HG03575 (cell line): ENCODE results near the gene METRN.

Source experiments
- ATAC-seq: cut with Tn5 transposase; IDR thresholded peaks from one replicate; pipeline ENCODE4 v1.9.1; 2021; ENCODE audit not compliant: unreplicated experiment, insufficient number of reproducible peaks, low FRiP score; ENCODE audit errors: extremely low read depth

The METRN gene

GRCh38 chr16:714558-715476, at the start of gene METRN:
Gene METRN (plus strand): TSS chr16:715118. CDS start chr16:715290, 172 bp downstream.
- no peak for ATAC-seq

DNA sequence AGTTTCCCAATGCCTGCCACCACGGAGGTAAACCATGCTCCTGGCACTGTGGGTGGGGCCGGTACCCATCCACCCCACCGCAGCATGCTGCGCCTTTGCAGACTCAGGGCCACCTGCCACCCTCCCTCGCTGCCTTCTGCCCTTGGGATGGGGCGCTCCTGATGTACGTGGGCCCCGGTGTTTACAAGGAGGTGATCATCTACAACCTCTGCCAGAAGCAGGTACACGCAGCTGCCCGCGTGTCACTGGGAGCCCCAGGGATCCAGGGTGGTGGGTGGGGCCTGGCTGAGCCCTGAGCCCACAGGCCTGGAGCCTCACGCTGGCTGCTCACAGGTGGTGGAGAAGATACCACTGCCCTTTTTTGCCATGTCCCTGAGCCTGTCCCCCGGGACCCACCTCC, 48.3 kb upstream of the METRN start:
- no peak for ATAC-seq

GRCh38 chr16:667113-667779, 47.7 kb upstream of the METRN start:
- ATAC-seq = no peak

GRCh38 chr16:667780-668518, 47.0 kb upstream of the METRN start, which contains the start of gene RHOT2:
Gene RHOT2 (plus strand): TSS chr16:668132. CDS start chr16:668200, 68 bp downstream.
- no peak for ATAC-seq

GRCh38 chr16:668519-669171, 46.3 kb upstream of the METRN start:
- no peak for ATAC-seq

DNA sequence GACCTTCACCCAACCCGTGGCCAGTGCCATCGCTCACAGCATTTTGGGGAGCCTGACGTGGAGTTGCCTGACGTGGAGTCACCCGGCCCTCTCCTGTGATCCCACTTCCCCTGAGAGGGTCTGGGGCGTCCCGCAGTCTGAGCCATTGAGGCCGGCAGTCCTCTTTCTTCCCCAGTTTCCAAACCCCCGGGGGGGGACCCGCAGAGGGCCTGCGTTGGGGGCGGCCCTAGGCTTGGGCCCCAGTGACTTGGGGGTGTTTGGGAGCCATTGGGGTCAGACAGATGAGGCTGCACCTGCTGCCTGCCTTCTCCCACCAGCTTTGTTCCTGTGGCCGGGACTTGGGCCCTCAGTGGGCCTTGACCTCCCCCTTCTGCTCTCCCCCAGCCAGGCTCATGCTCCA, 45.3 kb upstream of the METRN start:
- no peak for ATAC-seq

DNA sequence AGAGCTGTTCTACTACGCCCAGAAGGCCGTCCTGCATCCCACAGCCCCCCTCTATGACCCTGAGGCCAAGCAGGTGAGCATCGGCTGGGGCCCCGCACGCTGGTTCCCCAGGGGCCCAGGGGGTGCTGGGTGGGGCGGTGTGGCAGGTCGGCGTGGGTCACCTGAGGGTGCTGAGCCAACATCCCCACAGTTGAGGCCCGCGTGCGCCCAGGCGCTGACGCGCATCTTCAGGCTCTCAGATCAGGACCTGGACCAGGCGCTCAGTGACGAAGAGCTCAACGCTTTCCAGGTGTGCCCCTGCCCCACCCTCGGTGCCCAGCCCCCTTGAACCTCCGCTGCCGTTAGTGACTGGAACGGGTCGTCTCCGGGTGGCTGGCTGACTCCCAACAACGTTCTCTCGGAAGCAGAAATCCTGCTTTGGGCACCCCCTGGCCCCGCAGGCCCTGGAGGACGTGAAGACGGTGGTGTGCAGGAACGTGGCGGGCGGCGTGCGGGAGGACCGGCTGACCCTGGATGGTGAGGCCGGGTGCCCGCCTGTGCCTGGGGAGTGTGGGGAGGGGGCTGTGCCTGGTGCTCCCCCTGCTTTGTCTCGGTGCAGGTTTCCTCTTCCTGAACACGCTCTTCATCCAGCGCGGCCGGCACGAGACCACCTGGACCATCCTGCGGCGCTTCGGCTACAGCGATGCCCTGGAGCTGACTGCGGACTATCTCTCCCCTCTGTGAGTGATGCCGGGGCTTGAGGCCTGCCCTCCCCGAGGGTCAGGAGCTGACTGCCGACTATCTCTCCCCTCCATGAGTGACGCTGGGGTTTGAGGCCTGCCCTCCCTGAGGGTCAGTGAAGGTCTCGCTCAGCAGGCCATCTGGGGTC, 44.2 kb upstream of the METRN start:
- ATAC-seq = no peak

DNA sequence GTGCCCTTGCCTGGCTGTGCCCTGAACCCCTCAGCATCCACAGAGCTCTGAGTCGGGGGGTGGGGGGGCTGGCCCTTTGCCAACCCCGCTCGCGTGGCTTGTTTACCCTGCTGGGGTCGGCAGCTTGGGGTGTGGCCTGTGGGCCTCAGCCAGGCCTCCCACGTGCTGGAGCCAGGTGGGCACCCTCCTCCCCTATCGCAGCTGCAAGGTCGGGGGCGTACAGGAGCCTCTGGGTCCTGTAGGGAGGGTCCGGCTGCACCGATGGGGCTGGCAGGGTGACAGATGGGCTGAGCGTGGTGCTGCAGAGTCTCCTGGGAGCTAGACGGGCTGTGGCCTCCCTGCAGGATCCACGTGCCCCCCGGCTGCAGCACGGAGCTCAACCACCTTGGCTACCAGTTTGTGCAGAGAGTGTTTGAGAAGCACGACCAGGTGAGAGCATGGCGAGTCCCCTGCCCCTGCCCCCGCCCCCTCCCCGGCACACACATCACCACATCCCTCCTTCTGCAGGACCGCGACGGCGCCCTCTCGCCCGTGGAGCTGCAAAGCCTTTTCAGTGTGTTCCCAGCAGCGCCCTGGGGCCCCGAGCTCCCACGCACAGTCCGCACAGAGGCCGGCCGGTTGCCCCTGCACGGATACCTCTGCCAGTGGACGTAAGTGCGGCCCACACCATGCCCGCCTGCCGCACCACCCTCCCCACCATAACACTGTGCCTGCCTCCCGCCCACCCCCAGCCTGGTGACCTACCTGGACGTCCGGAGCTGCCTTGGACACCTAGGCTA, 43.4 kb upstream of the METRN start:
- ATAC-seq = no peak

DNA sequence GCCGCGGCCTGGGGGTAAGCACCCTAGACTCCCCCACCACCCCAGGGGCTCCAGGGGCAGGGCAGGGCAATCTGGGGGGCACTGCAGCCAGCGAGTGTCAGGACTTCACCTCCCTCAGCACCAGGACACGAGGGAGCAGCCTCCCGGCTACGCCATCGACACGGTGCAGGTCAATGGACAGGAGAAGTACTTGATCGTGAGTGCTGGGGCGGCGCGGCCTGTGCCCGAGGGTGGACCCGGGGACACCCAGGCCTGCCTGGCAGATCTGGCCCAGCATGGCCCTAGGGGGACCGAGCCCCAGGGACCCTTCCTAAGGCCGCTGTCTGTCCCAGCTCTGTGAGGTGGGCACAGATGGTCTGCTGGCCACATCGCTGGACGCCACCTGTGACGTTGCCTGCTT, 42.5 kb upstream of the METRN start:
- ATAC-seq = no peak

DNA sequence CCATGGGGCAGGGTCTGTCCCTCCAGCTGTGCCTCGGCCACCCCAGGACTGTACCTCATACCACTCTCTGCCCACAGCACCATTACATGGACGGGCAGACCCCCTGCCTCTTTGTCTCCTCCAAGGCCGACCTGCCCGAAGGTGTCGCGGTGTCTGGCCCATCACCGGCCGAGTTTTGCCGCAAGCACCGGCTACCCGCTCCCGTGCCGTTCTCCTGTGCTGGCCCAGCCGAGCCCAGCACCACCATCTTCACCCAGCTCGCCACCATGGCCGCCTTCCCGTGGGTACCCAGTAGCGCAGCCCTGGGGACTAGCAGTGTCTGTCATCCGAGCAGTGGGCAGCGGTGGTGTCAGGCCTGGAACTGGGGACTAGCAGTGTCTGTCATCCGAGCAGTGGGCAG, 42.1 kb upstream of the METRN start:
- ATAC-seq = no peak

DNA sequence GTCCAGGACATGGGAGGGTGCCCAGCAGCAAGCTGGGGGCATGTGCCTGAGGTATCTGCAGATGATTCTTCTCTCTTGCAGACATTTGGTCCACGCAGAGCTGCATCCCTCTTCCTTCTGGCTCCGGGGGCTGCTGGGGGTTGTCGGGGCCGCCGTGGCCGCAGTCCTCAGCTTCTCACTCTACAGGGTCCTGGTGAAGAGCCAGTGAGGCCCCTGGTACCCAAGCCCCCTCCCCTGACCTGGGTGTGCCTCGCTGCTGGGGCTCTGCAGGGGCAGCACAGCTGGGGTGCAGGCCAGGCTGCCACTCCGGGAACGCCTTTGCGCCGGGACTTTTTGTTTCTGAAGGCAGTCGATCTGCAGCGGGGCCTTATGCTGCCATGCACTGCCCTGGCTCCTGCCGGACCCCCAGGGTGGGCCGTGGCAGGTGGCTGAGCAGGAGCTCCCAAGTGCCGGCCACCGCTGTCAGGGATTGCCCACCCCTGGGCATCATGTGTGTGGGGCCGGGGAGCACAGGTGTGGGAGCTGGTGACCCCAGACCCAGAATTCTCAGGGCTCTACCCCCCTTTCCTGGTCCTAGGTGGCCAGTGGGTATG, 41.4 kb upstream of the METRN start:
- no peak for ATAC-seq

DNA sequence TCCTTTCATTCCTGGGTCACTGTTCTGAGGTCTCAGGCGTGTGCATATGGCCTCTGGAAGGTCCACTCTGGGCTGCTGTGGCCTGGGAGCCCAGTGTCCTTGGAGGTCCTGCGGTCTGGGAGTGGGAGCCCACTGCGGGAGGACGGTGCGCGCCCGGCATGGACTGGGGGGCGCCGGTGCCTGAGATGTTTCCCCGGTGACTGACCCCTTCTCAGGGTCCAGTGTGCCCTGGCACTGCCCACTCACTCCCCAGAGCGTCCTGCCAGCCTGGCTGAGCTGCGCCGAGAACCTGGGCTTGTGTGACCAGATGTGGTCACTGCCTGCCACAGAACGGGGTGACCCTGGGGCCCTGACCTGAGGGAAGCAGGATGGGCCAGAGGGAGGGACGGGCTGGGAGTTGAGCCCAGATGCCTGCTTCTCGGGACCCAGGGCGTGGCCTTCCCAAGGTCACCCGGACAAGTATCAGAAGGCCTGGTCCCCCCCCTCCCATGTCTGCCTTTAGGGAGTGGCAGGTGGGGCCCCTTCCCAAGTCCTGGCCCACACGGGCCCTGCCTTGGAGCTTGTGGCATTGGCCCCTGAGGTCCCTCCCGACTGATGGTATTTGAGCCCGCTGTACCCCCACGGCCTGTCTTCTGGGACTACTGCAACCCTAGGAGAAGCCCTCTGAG, 40.6 kb upstream of the METRN start:
- ATAC-seq = no peak

GRCh38 chr16:674968-675883, 39.7 kb upstream of the METRN start, which contains the start of gene RHBDL1:
Gene RHBDL1 (plus strand): TSS chr16:675671. CDS start chr16:675791, 120 bp downstream.
- no peak for ATAC-seq

- no peak for ATAC-seq
These were observed 38.9 kb upstream of the METRN start for GRCh38 chr16:675884-676564.

DNA sequence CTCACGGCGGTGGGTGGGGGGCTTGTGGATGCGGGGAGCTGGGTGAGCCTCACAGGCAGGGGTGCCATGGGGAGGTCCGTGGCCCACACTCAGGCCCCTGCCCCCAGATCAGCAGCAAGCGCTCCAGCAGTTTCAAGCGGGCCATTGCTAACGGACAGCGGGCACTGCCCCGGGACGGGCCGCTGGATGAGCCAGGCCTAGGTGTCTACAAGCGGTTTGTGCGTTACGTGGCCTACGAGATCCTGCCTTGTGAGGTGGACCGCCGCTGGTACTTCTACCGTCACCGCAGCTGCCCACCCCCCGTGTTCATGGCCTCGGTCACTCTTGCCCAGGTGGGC, 38.4 kb upstream of the METRN start:
- ATAC-seq = no peak
